Measurements from ENCODE around the gene ZFP82. TPM values are rescaled to one million over a fixed set of nuclear protein-coding genes. Genes with fewer than 3 reads are reported as not detected.

ZFP82 gene
- polyA plus RNA-seq (17.1 and 19.7 TPM in 2 replicates), polyA minus RNA-seq (53.6 and 63.2 TPM in 2 replicates)

DNA sequence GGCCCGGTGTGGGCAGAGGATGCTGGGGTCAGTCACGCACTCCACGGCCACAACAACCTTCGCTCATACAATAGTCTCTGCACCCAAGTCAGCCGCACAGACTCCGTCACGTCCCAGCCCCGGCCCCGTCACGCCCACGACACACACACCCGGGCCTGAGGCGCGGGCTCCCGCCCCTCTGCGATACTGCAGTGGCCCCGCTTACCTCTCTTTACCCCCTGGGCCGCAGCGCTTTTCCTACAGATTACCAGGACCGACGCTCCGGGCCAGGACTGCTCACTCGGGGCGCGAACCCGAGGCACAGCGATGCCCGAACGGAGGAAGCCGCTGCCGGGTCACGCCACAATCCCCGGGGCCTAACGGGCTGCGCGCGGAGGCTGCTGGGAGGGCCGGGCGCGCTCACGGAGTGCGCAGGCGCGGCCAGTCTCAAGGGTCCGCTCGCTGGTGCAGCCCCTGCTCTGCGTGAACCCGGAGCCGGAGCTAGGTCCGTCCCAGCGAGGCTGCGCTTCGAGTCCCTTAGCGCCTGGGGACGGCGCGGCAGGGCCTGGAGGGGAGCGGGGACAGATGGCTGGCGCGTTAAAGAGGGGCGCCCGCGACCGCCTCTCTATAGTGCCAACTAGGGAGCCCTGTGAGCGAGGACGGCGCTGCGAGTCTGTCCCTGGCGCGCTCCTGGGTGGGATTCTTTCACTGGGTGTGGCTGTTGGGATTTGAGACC, at the start of gene ZFP82:
TSS of gene ZFP82 (minus strand) at position 358 of the 715 bp plus-strand sequence. CDS start 8,855 bp downstream, outside the sequence.
- Histone ChIP-seq H3K27me3 (ENCODE audit: insufficient read depth, low read depth, low read length) (peaks cover 22% of the 10 kb centered on the region), H3K4me2 (ENCODE audit: low read length) (peak within 1 kb of the TSS; percentile 75), H4K20me1 (ENCODE audit: insufficient read depth) (no peaks in the 10 kb centered on the region), H3K36me3 (ENCODE audit: insufficient read depth, low read length) (no peaks in the 10 kb centered on the region), H3F3A (ENCODE audit: insufficient read depth, low read length, poor library complexity, severe bottlenecking) (no peaks in the 10 kb centered on the region), H2AFZ (ENCODE audit: low read depth, low read length) (peak within 1 kb of the TSS; percentile 94), H3K9me3 (ENCODE audit: low read length) (peaks cover 7% of the 10 kb centered on the region), H3K9ac (ENCODE audit: low read length) (peak within 1 kb of the TSS; percentile 88), H3K27ac (ENCODE audit: low read length) (peak within 1 kb of the TSS; percentile 83), H3K9me2 (ENCODE audit: insufficient read depth, low read length) (no peaks in the 10 kb centered on the region), H3K4me3 (ENCODE audit: low read length) (peak within 1 kb of the TSS; percentile 80), H3K79me2 (replicated peaks; ENCODE audit: insufficient read depth, low read length) (peaks cover 28% of the 10 kb centered on the region)
- TF ChIP-seq MXI1 (conservative IDR thresholded peaks at IDR 0.05; ENCODE audit: poor library complexity, severe bottlenecking) (peak; percentile 60), EZH2 (IDR thresholded peaks at IDR 0.05; ENCODE audit: borderline replicate concordance, insufficient read depth, low read length, poor library complexity, severe bottlenecking) (no peak), SMC3 (conservative IDR thresholded peaks at IDR 0.05; ENCODE audit: poor library complexity) (peak; percentile 22), EP300 (conservative IDR thresholded peaks at IDR 0.05; ENCODE audit: poor library complexity, severe bottlenecking) (peak; percentile 41), CTCF (IDR thresholded peaks at IDR 0.05; ENCODE audit: poor library complexity, severe bottlenecking) (peak; percentile 35), TAF1 (IDR thresholded peaks at IDR 0.05; ENCODE audit: low read depth) (peak; percentile 71), POLR2AphosphoS5 (IDR thresholded peaks at IDR 0.05) (peak; percentile 73), RAD21 (conservative IDR thresholded peaks at IDR 0.05) (peak; percentile 46)
- TF ChIP-seq, protein P1, sequence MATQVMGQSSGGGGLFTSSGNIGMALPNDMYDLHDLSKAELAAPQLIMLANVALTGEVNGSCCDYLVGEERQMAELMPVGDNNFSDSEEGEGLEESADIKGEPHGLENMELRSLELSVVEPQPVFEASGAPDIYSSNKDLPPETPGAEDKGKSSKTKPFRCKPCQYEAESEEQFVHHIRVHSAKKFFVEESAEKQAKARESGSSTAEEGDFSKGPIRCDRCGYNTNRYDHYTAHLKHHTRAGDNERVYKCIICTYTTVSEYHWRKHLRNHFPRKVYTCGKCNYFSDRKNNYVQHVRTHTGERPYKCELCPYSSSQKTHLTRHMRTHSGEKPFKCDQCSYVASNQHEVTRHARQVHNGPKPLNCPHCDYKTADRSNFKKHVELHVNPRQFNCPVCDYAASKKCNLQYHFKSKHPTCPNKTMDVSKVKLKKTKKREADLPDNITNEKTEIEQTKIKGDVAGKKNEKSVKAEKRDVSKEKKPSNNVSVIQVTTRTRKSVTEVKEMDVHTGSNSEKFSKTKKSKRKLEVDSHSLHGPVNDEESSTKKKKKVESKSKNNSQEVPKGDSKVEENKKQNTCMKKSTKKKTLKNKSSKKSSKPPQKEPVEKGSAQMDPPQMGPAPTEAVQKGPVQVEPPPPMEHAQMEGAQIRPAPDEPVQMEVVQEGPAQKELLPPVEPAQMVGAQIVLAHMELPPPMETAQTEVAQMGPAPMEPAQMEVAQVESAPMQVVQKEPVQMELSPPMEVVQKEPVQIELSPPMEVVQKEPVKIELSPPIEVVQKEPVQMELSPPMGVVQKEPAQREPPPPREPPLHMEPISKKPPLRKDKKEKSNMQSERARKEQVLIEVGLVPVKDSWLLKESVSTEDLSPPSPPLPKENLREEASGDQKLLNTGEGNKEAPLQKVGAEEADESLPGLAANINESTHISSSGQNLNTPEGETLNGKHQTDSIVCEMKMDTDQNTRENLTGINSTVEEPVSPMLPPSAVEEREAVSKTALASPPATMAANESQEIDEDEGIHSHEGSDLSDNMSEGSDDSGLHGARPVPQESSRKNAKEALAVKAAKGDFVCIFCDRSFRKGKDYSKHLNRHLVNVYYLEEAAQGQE (IDR thresholded peaks at IDR 0.05; ENCODE audit: borderline replicate concordance) = no peak

GRCh38 chr19:36460046-36460445, 41.6 kb upstream of the ZFP82 start:
- Histone ChIP-seq H3K27me3 (ENCODE audit: insufficient read depth, low read depth, low read length) (no peaks in the 10 kb centered on the region), H3K79me2 (replicated peaks; ENCODE audit: insufficient read depth, low read length) (no peaks in the 10 kb centered on the region), H3K9me2 (ENCODE audit: insufficient read depth, low read length) (no peaks in the 10 kb centered on the region), H3K4me3 (ENCODE audit: low read length) (no peak overlapping the region), H3F3A (ENCODE audit: insufficient read depth, low read length, poor library complexity, severe bottlenecking) (no peaks in the 10 kb centered on the region), H3K36me3 (ENCODE audit: insufficient read depth, low read length) (peaks cover 18% of the 10 kb centered on the region), H2AFZ (ENCODE audit: low read depth, low read length) (no peak overlapping the region), H4K20me1 (ENCODE audit: insufficient read depth) (no peaks in the 10 kb centered on the region), H3K9me3 (ENCODE audit: low read length) (peaks cover 13% of the 10 kb centered on the region), H3K9ac (ENCODE audit: low read length) (no peak overlapping the region), H3K4me2 (ENCODE audit: low read length) (no peak overlapping the region), H3K27ac (ENCODE audit: low read length) (no peak overlapping the region)
- TF ChIP-seq EZH2 (IDR thresholded peaks at IDR 0.05; ENCODE audit: borderline replicate concordance, insufficient read depth, low read length, poor library complexity, severe bottlenecking) (no peak), POLR2AphosphoS5 (IDR thresholded peaks at IDR 0.05) (no peak), RAD21 (conservative IDR thresholded peaks at IDR 0.05) (no peak), SMC3 (conservative IDR thresholded peaks at IDR 0.05; ENCODE audit: poor library complexity) (no peak), TAF1 (IDR thresholded peaks at IDR 0.05; ENCODE audit: low read depth) (no peak), EP300 (conservative IDR thresholded peaks at IDR 0.05; ENCODE audit: poor library complexity, severe bottlenecking) (no peak), MXI1 (conservative IDR thresholded peaks at IDR 0.05; ENCODE audit: poor library complexity, severe bottlenecking) (no peak), CTCF (IDR thresholded peaks at IDR 0.05; ENCODE audit: poor library complexity, severe bottlenecking) (no peak)
- TF ChIP-seq, protein P1 (IDR thresholded peaks at IDR 0.05; ENCODE audit: borderline replicate concordance) = no peak

All from neural cell (in vitro differentiated cells).